HepG2 (cell line): ENCODE data around the gene ATRN. TPM values are rescaled to one million over a fixed set of nuclear protein-coding genes. Genes with fewer than 3 reads are reported as not detected.

Experiments used
- ATAC-seq: fragments of 200-7000 bp; cut with Tn5 transposase; 3 replicates; pipeline ENCODE4 v1.9.1; 2020; ENCODE audit warnings: mild to moderate bottlenecking, moderate library complexity
- Bru-seq: library from RNA; stranded (reverse); fragments of 400-500 nt; gene quantifications from one replicate; lab custom pipeline; 2021; lab: Mats Ljungman, UMichigan
- BruChase-seq, 2 experiments: library from RNA; stranded (reverse); fragments of 400-500 nt; gene quantifications; one replicate each; lab custom pipeline; 2021; lab: Mats Ljungman, UMichigan
- BruUV-seq: library from RNA; stranded (reverse); fragments of 400-500 nt; replicated peaks from 2 replicates; lab custom pipeline; 2021; lab: Mats Ljungman, UMichigan
- CTCF ChIA-PET: fragments of 300-600 bp; formaldehyde crosslinking; extraction: SDS; loops from one replicate; lab custom pipeline; 2021; ENCODE audit warnings: low total read pairs, inconsistent platforms, low intra/inter-chr PET ratio; lab: Yijun Ruan, JAX
- POLR2A ChIA-PET: fragments of 350-600 bp; sonication (Branson Sonifier 250); formaldehyde crosslinking; loops from one replicate; lab custom pipeline; 2020; ENCODE audit warnings: antibody characterized with exemption, inconsistent platforms; lab: Yijun Ruan, JAX
- DNase-seq: peaks from one replicate; pipeline ENCODE4 v3.0.0-alpha.2; 2015; ENCODE audit warnings: low spot score
- FAIRE-seq: peaks from 3 replicates; lab custom pipeline; 2011; peaks lifted over from hg19 to GRCh38; lab: Jason Lieb, UNC
- H2AFZ ChIP-seq: one replicate; pipeline ENCODE4 v1.6.1; 2011; ENCODE audit warnings: low read length, inconsistent platforms
- H3K27ac ChIP-seq: fragments of 300-600 bp; 3 replicates; pipeline ENCODE4 v1.8.0; 2011; ENCODE audit warnings: mixed run types, mild to moderate bottlenecking, mixed read lengths, low read length, inconsistent platforms; ENCODE audit not compliant: insufficient read depth; ENCODE audit errors: extremely low read length
- H3K27me3 ChIP-seq, 2 experiments: fragments of 200-600 bp in 1 of 2; 2 replicates in 1 of 2; 3 replicates in 1 of 2; pipeline versions ENCODE4 v1.6.0 to v1.8.0; 2011; ENCODE audit warnings: low read length in 2 of 2, mild to moderate bottlenecking in 2 of 2, moderate library complexity in 2 of 2, inconsistent platforms in 1 of 2; ENCODE audit not compliant: insufficient read depth in 2 of 2, control insufficient read depth in 1 of 2
- H3K36me3 ChIP-seq, 2 experiments: fragments of 200-600 bp in 1 of 2; replicated peaks in 1 of 2; 2 replicates in 1 of 2; 3 replicates in 1 of 2; pipeline versions ENCODE4 v1.5.1 to v1.8.0; 2011; ENCODE audit warnings: low read length in 2 of 2, inconsistent platforms in 1 of 2; ENCODE audit not compliant: insufficient read depth in 2 of 2, control insufficient read depth in 1 of 2
- H3K4me1 ChIP-seq: 2 replicates; pipeline ENCODE4 v1.5.1; 2012; ENCODE audit warnings: low read length, inconsistent platforms; ENCODE audit not compliant: insufficient read depth
- H3K4me2 ChIP-seq: 2 replicates; pipeline ENCODE4 v1.6.0; 2011; ENCODE audit warnings: low read depth, low read length, inconsistent platforms
- H3K4me3 ChIP-seq, 3 experiments: fragments of 200-600 bp in 1 of 3; sonication (generic), shearing (Covaris generic) in 1 of 3; replicated peaks in 1 of 3; 2 replicates each; pipeline ENCODE4 v1.5.1; 2011 to 2016; ENCODE audit warnings: low read length in 3 of 3, inconsistent platforms in 2 of 3, low read depth in 2 of 3, mild to moderate bottlenecking in 2 of 3, control low read depth in 1 of 3, mixed read lengths in 1 of 3; ENCODE audit not compliant: insufficient read depth in 1 of 3
- H3K79me2 ChIP-seq: one replicate; pipeline ENCODE4 v1.6.1; 2011; ENCODE audit warnings: low read length, inconsistent platforms; ENCODE audit not compliant: insufficient read depth
- H3K9ac ChIP-seq: 2 replicates; pipeline ENCODE4 v1.6.0; 2011; ENCODE audit warnings: mild to moderate bottlenecking, low read depth, low read length, inconsistent platforms; ENCODE audit not compliant: insufficient read depth
- H3K9me3 ChIP-seq: 2 replicates; pipeline ENCODE4 v1.5.1; 2012; ENCODE audit warnings: mild to moderate bottlenecking, low read length
- H4K20me1 ChIP-seq: 2 replicates; pipeline ENCODE4 v1.6.0; 2011; ENCODE audit warnings: inconsistent platforms, mild to moderate bottlenecking, low read length, moderate library complexity; ENCODE audit not compliant: insufficient read depth
- ATRX ChIP-seq: sonication (generic); formaldehyde crosslinking; IDR thresholded peaks from 2 replicates; pipeline ENCODE4 v1.4.0; 2020; ENCODE audit warnings: missing genetic modification reagents, borderline replicate concordance
- BHLHE40 ChIP-seq: IDR thresholded peaks from 2 replicates; pipeline ENCODE4 v1.6.1; 2011; ENCODE audit warnings: low read length, improper control_type of control experiment
- FOXA3 ChIP-seq: IDR thresholded peaks from 2 replicates; pipeline ENCODE4 v1.6.1; 2016; ENCODE audit warnings: missing genetic modification reagents, missing compliant biosample characterization
- HES4 ChIP-seq: sonication (generic); formaldehyde crosslinking; IDR thresholded peaks from 2 replicates; pipeline ENCODE4 v1.9.0; 2021; ENCODE audit warnings: mild to moderate bottlenecking, missing genetic modification reagents, borderline replicate concordance
- MBD4 ChIP-seq: IDR thresholded peaks from 2 replicates; pipeline ENCODE4 v1.6.1; 2012; ENCODE audit warnings: low read length, inconsistent platforms, borderline replicate concordance
- NR3C1 ChIP-seq: sonication (generic); formaldehyde crosslinking; IDR thresholded peaks from 2 replicates; pipeline ENCODE4 v1.4.0; 2020; ENCODE audit warnings: missing genetic modification reagents
- NRL ChIP-seq: sonication (generic); formaldehyde crosslinking; IDR thresholded peaks from 2 replicates; pipeline ENCODE4 v1.5.0; 2020; ENCODE audit warnings: missing genetic modification reagents, mild to moderate bottlenecking, moderate library complexity, borderline replicate concordance
- POLR2AphosphoS5 ChIP-seq: IDR thresholded peaks from 2 replicates; pipeline ENCODE4 v1.6.1; 2012; ENCODE audit warnings: low read depth, low read length
- RBM39 ChIP-seq: fragments of 200-400 bp; formaldehyde crosslinking; IDR thresholded peaks from one replicate; pipeline ENCODE4 v1.6.1; 2018; ENCODE audit warnings: antibody characterized with exemption, mild to moderate bottlenecking, low read depth, low read length; ENCODE audit not compliant: poor library complexity, severe bottlenecking
- SRSF1 ChIP-seq: fragments of 200-400 bp; formaldehyde crosslinking; optimal IDR thresholded peaks from 2 replicates; pipeline ENCODE3; 2017; ENCODE audit warnings: mild to moderate bottlenecking, low read depth, low read length, moderate library complexity
- TCF7 ChIP-seq: sonication (generic); IDR thresholded peaks from 2 replicates; pipeline ENCODE4 v1.6.1; 2016; ENCODE audit warnings: antibody characterized with exemption, low read depth
- ZNF138 ChIP-seq: sonication (generic); formaldehyde crosslinking; IDR thresholded peaks from 2 replicates; pipeline ENCODE4 v1.5.0; 2020; ENCODE audit warnings: mild to moderate bottlenecking, low read depth, missing genetic modification reagents
- ZNF883 ChIP-seq: sonication (generic); formaldehyde crosslinking; IDR thresholded peaks from 2 replicates; pipeline ENCODE4 v1.5.1; 2020; ENCODE audit warnings: mild to moderate bottlenecking, missing genetic modification reagents; ENCODE audit errors: not compliant biosample characterization
- WGBS: methylation state at CpG from one replicate; pipeline ENCODE4 v1.1.6; 2017; ENCODE audit warnings: low lambda C conversion rate; 5-methylcytosine and 5-hydroxymethylcytosine counted together
- in situ Hi-C: cut with HindIII; loops from 2 replicates; pipeline ENCODE4 v1.10.0; 2017; ENCODE audit warnings: low pct_unique_long_range_greater_than_20kb; ENCODE audit not compliant: extremely low pct_ligation_motif_present
- intact Hi-C: fragments of 100-400 bp; cut with micrococcal nuclease; formaldehyde crosslinking; loops from one replicate; pipeline ENCODE4 v1.10.0; 2022; ENCODE audit not compliant: unreplicated experiment
- long read RNA-seq, 2 experiments: library from RNA in 1 of 2; library from polyadenylated mRNA in 1 of 2; stranded (forward) in 1 of 2; unstranded in 1 of 2; transcript quantifications; one replicate each; pipeline ENCODE4 v2.0.0, GENCODE V29; 2019 to 2022
- polyA minus RNA-seq, 3 experiments: library from RNA; depleted of rRNA, polyadenylated mRNA; stranded (reverse); fragments of >200 nt; gene quantifications; 2 replicates each; pipeline ENCODE4 v1.2.3, GENCODE V29; 2011; ENCODE audit warnings: low replicate concordance in 1 of 3
- polyA plus RNA-seq, 8 experiments: library from polyadenylated mRNA; depleted of rRNA in 3 of 8; stranded (reverse) in 7 of 8; unstranded in 1 of 8; fragments of >200 nt; fragmentation: Illumina TruSeq in 4 of 8; extraction: Trizol in 4 of 8; gene quantifications; 2 replicates each; pipeline versions ENCODE4 v1.2.1 to v1.2.3, GENCODE V29; 2011 to 2016; ENCODE audit warnings: low read depth in 4 of 8, missing spikeins in 1 of 8, mixed read lengths in 1 of 8; ENCODE audit not compliant: insufficient read depth in 1 of 8
- total RNA-seq, 5 experiments: library from RNA; depleted of rRNA; stranded (reverse); fragments of >200 nt; fragmentation: Illumina TruSeq; extraction: Trizol; gene quantifications; 2 replicates each; pipeline ENCODE4 v1.2.3, GENCODE V29; 2016; ENCODE audit warnings: low read depth in 1 of 5
- TF ChIP-seq, protein P1 (sequence below): sonication (generic); formaldehyde crosslinking; IDR thresholded peaks from 2 replicates; pipeline ENCODE4 v1.4.0; 2020; ENCODE audit warnings: missing genetic modification reagents

Gene ATRN
- 30.8 and 44.2 TPM in 2 replicates for total RNA-seq (2016; rRNA removed; fragmentation: Illumina TruSeq; extraction: Trizol)
- total RNA-seq (2016; cell fraction: cytosol; rRNA removed; fragmentation: Illumina TruSeq; extraction: Trizol; ENCODE audit: low read depth) = 3.7 and 4.2 TPM in 2 replicates
- total RNA-seq (2016; cell fraction: insoluble cytoplasmic fraction; rRNA removed; fragmentation: Illumina TruSeq; extraction: Trizol) = 27.2 and 45.7 TPM in 2 replicates
- 9.6 and 11.5 TPM in 2 replicates for total RNA-seq (2016; cell fraction: membrane; rRNA removed; fragmentation: Illumina TruSeq; extraction: Trizol)
- 61.1 and 74.3 TPM in 2 replicates for total RNA-seq (2016; cell fraction: nucleus; rRNA removed; fragmentation: Illumina TruSeq; extraction: Trizol)
- 81.1 and 97.2 TPM in 2 replicates for polyA plus RNA-seq (2011; rRNA removed)
- 56.4 and 83.6 TPM in 2 replicates for polyA plus RNA-seq (2011; cell fraction: cytosol; rRNA removed)
- 56.4 and 62.4 TPM in 2 replicates for polyA plus RNA-seq (2011; cell fraction: nucleus; rRNA removed)
- 69.4 and 78.7 TPM in 2 replicates for polyA plus RNA-seq (2012)
- 1.8 and 2.0 TPM in 2 replicates for polyA plus RNA-seq (2016; cell fraction: cytosol; fragmentation: Illumina TruSeq; extraction: Trizol; ENCODE audit: low read depth)
- polyA plus RNA-seq (2016; cell fraction: insoluble cytoplasmic fraction; fragmentation: Illumina TruSeq; extraction: Trizol; ENCODE audit: low read depth) = 14.7 and 16.4 TPM in 2 replicates
- polyA plus RNA-seq (2016; cell fraction: membrane; fragmentation: Illumina TruSeq; extraction: Trizol; ENCODE audit: low read depth) = 4.0 and 4.6 TPM in 2 replicates
- 41.8 and 43.9 TPM in 2 replicates for polyA plus RNA-seq (2016; cell fraction: nucleus; fragmentation: Illumina TruSeq; extraction: Trizol; ENCODE audit: insufficient read depth, low read depth)
- polyA minus RNA-seq (2011; rRNA and poly(A)+ RNA removed; ENCODE audit: low replicate concordance) = 12.4 and 245 TPM in 2 replicates
- polyA minus RNA-seq (2011; cell fraction: cytosol; rRNA and poly(A)+ RNA removed) = 92.1 and 130 TPM in 2 replicates
- polyA minus RNA-seq (2011; cell fraction: nucleus; rRNA and poly(A)+ RNA removed) = 123 and 165 TPM in 2 replicates
- percentile 83 among the genes with signal in this experiment for Bru-seq, nascent RNA
- BruChase-seq, experiment 1, labeled RNA remaining after a 6-hour chase = percentile 80 among the genes with signal in this experiment
- BruChase-seq, experiment 2, labeled RNA remaining after a 2-hour chase = percentile 80 among the genes with signal in this experiment
- long read RNA-seq, experiment 1, partial matches to known transcripts = 2 of 10 reads
- long read RNA-seq, experiment 1, other reads (novel, unspliced or antisense) = 7 of 10 reads
- long read RNA-seq, experiment 2, transcript ATRN-202 (25 exons, 3,921 nt) = major isoform, 27 of 112 reads
- long read RNA-seq, experiment 2, partial matches to known transcripts = 29 of 112 reads
- long read RNA-seq, experiment 2, other reads (novel, unspliced or antisense) = 56 of 112 reads

DNA sequence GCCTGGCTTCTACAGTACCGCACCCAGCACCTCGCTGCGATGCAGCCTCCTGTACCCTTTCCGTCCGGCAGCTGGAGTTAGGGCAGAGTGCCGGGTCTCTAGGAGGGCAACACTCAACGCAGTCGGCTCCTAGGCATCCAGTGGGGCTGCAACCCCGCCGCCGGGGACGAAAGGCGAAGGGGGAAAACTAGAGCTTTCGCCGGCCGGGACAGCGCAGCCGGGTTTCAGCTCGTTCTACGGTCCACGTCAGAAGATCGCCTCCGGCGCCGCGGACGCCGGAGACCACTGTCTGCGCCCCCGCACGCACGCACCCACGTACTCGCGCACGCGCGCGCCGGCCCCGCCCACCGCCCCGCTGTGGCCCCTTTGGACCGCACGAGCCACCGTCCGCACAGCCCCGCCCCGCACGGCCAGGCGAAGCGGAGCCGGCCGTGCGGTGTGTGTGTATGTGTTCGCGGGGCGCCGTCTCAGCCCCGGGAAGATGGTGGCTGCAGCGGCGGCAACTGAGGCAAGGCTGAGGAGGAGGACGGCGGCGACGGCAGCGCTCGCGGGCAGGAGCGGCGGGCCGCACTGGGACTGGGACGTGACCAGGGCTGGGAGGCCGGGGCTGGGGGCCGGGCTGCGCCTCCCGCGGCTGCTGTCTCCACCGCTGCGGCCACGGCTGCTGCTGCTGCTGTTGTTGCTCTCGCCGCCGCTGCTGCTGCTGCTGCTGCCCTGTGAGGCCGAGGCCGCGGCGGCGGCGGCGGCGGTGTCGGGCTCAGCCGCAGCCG, at the start of gene ATRN:
Gene ATRN (plus strand): TSS at position 392 of the 770 bp plus-strand sequence. CDS start 90 bp downstream, at position 482.
- CTCF ChIA-PET = no interaction called here
- BruUV-seq = no TSS peak
- peak; percentile 87 for DNase-seq
- FAIRE-seq = peak; percentile 18
- Histone ChIP-seq H2AFZ (no peak within 1 kb of the TSS), H3K4me2 (peak within 1 kb of the TSS; percentile 94), H4K20me1 (peaks cover 18% of the 10 kb centered on the region), H3K9me3 (no peaks in the 10 kb centered on the region), H3K9ac (peak within 1 kb of the TSS; percentile 84), H3K27me3 (peaks cover 0 to 4% of the 10 kb centered on the region in 2 experiments; a peak in 2 of 5 replicates), H3K27ac (peak within 1 kb of the TSS; percentile 65), H3K4me3 (peak within 1 kb of the TSS; percentile 79 to 99 (median 82)), H3K36me3 (no peaks in the 10 kb centered on the region; a peak in 1 of 5 replicates), H3K4me1 (peaks cover 41% of the 10 kb centered on the region), H3K79me2 (peaks cover 45% of the 10 kb centered on the region)
- WGBS = 1% methylated on average over 52 of the region's 95 CpGs
- POLR2A ChIA-PET = interaction anchor here (0.6 to 4.7 kb wide), 23 partner anchors 10 to 261 kb away, joined by 3 to 40 read pairs (median 4); partner anchors contain the start of gene DNAAF9
- intact Hi-C loops = loop anchor here (2.0 to 5.0 kb wide), 3 partner anchors 41 to 86 kb away; no protein-coding TSS in a partner anchor
- in situ Hi-C loops = no loop called here
- peak; percentile 90 for ATAC-seq
- TF ChIP-seq FOXA3 (CRISPR knock-in tag) = peak; percentile 81
- peak; percentile 86 for TF ChIP-seq ZNF883 (CRISPR knock-in tag)
- no peak for TF ChIP-seq TCF7
- peak; percentile 91 for TF ChIP-seq NRL (CRISPR knock-in tag)
- TF ChIP-seq ZNF138 (CRISPR knock-in tag) = peak; percentile 90
- TF ChIP-seq BHLHE40 = peak; percentile 83
- TF ChIP-seq RBM39 = peak; percentile 58
- peak; percentile 97 for TF ChIP-seq HES4 (CRISPR knock-in tag)
- TF ChIP-seq, protein P1, sequence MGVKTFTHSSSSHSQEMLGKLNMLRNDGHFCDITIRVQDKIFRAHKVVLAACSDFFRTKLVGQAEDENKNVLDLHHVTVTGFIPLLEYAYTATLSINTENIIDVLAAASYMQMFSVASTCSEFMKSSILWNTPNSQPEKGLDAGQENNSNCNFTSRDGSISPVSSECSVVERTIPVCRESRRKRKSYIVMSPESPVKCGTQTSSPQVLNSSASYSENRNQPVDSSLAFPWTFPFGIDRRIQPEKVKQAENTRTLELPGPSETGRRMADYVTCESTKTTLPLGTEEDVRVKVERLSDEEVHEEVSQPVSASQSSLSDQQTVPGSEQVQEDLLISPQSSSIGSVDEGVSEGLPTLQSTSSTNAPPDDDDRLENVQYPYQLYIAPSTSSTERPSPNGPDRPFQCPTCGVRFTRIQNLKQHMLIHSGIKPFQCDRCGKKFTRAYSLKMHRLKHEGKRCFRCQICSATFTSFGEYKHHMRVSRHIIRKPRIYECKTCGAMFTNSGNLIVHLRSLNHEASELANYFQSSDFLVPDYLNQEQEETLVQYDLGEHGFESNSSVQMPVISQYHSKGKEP (CRISPR knock-in tag) = peak; percentile 82; the same call in 1 of the 2 replicates
- TF ChIP-seq ATRX (CRISPR knock-in tag) = no peak; the same call in 1 of the 2 replicates
- peak; percentile 98 for TF ChIP-seq POLR2AphosphoS5
- TF ChIP-seq SRSF1 = peak; percentile 96
- TF ChIP-seq MBD4 = no peak
- TF ChIP-seq NR3C1 (CRISPR knock-in tag) = no peak
